ENCODE data around the gene FAM162A. TPM values are rescaled to one million over a fixed set of nuclear protein-coding genes. Genes with fewer than 3 reads are reported as not detected.

The FAM162A gene
- total RNA-seq, 1 donor from 2014 or later = 147 TPM

DNA sequence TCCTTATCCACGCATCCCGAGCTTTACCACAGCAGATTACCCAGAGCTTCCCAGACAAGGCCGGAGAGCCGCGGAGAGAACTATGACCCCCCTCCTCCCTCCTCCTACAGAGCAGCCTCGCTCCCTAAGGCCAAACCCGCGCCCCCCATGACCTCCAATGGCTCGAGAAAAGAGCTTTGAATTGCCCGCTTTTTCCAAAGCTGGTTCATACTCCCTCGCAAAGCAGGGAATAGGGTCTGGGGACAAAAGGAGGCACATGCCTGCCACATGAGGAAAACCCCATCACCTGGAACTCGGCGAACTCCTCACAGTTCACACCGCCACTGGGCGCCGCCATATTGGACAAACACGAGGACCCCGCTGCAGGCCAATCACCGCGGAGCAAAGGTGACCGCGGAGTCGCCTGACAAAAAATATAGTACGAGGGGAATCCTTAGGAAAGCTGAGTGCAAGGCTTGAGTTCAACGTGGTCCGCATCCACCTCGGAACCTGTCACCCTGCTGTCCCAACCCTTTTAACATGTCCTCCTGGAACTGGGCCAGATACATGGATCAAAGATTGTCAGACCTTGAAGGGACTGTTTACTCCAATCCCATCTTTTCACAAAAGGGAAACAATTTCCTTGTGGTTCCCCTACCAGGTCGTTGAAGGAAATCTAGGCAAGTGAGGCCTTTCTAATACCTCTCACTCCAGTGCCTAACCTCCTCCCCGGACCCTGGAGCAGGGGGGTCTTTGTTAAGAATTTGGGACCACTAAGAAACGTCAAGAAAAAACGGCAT is 905 bp upstream of the FAM162A start, which contains the start of gene MIX23:
Gene MIX23, minus strand, starts transcription at position 344 of the 779 bp plus-strand sequence. Its CDS starts 7 bp downstream, at position 337.
- intact Hi-C loops (cut with micrococcal nuclease) = no loop called here
- ATAC-seq (peak; percentile 87), DNase-seq (peak; percentile 90)

DNA sequence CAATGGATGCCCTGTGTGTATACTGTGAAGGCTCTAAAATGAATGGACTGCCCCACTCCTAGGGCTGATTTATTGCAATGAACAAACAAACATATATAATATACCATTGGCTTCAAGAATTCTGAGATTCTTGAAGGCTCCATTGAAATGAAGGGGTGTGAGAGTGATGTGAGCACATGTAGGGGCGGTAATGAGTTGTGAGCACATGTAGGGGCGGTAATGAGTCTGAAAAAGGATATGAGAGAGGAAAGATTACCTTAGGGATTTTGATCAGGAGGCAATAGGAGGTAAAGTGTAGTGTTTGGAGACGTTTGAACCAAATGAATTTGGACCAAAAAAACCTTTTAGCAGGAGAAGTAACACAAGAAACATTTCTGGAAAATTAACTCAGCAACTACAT is 3.7 kb downstream of the FAM162A start:
- intact Hi-C loops (cut with micrococcal nuclease) = no loop called here
- ATAC-seq (no peak), DNase-seq (no peak)

DNA sequence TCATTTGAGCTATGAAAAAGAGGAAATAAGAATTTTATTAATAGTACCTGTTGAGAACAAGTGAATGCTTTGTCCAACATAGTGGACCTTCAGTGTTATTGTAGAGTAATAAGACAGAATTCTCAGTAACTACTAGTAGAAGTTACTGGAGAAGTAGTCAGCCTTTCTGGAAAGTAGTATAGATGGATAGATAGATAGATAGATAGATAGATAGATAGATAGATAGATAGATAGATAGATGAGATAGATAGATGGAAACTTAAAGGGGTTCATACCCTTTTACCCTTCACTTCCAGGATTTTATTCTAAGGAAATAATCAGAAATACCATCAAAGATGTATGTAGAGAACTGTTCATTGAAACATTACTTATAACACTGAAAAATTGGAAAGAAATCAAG is 5.2 kb downstream of the FAM162A start:
- intact Hi-C loops (cut with micrococcal nuclease) = no loop called here
- DNase-seq (no peak), ATAC-seq (no peak)

DNA sequence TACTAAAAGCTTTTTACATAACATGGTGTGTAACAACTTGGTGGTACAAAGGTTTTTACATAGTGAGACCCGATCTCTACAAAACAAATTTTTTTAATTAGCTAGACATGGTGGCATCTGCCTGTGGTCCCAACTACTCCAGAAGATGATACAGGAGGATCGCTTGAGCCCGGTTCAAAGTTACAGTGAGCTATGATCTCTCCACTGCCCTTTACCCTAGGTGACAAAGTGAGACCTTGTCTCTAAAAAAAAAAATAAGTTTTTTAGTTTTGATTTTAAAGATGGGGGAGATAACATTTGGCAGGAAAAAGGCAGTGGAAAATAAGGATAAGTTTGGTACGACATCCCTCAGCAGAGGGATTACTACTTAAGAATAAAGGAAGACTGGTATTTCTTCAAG is 5.9 kb downstream of the FAM162A start:
- intact Hi-C loops (cut with micrococcal nuclease) = loop anchor here (5.0 kb wide), 1 partner anchor 287 kb away; no protein-coding TSS in a partner anchor
- ATAC-seq = no peak

DNA sequence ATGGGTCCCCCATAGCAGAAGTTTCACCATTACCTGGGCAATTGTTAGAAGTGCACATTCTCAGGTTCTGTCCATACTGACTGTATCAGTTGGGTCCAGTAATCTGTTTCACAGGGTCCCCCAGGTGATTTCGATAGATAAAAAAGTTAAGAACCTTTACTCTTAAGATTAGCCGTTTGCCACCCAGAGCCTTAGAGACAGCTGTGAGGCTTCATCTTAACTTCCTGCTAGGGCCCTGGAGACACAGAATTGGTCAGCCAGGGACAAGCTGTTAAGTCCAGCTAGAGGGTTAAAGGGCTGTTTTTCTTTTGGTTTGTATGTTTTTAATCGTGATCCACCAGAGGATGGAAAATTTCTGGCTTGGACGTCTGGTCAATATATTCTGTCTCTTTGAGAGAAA is 6.7 kb downstream of the FAM162A start:
- ATAC-seq (peak; percentile 69), DNase-seq (no peak)
- intact Hi-C loops (cut with micrococcal nuclease) = loop anchor here (5.0 kb wide), 1 partner anchor 287 kb away; no protein-coding TSS in a partner anchor

More for the DNA sequence above, 5.9 kb downstream of the FAM162A start:
- no peak for DNase-seq

DNA sequence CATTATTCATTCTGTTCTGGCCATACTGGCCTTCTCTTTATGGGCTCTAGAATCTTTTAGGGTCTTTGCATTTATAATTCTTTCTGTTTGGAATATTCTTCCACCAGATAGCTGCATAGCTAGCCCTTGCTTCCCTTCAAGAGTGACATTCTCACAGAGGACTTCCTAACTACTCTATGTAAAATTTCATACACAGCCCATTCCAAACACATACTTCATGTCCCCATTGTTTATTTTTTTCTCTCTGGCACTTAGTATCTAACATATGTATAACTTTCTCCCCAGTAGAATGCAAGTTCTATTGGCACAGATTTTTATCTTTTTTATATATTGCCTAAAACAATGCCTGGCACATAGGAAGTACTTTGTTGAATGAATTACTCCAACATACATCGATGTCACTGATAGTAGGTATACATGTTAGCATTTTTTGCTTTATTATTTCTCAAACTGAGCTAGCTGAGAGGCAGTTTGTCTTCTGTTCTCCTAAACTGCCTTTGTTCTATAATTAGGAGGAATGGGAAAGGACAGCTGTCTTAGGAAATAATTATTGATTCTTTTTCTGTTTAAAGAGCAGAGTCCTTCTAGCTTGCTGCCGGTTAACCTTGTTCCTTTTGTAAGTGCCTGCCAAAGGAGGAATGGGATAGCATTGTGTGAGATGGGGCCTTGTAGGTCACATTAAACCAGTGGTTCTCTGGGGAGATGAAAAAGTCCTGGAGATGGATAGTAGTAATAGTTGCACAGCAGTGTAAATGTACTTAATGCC is 7.9 kb downstream of the FAM162A start:
- DNase-seq = no peak
- intact Hi-C loops (cut with micrococcal nuclease) = loop anchor here (5.0 kb wide), 1 partner anchor 285 kb away; no protein-coding TSS in a partner anchor
- no peak for ATAC-seq

DNA sequence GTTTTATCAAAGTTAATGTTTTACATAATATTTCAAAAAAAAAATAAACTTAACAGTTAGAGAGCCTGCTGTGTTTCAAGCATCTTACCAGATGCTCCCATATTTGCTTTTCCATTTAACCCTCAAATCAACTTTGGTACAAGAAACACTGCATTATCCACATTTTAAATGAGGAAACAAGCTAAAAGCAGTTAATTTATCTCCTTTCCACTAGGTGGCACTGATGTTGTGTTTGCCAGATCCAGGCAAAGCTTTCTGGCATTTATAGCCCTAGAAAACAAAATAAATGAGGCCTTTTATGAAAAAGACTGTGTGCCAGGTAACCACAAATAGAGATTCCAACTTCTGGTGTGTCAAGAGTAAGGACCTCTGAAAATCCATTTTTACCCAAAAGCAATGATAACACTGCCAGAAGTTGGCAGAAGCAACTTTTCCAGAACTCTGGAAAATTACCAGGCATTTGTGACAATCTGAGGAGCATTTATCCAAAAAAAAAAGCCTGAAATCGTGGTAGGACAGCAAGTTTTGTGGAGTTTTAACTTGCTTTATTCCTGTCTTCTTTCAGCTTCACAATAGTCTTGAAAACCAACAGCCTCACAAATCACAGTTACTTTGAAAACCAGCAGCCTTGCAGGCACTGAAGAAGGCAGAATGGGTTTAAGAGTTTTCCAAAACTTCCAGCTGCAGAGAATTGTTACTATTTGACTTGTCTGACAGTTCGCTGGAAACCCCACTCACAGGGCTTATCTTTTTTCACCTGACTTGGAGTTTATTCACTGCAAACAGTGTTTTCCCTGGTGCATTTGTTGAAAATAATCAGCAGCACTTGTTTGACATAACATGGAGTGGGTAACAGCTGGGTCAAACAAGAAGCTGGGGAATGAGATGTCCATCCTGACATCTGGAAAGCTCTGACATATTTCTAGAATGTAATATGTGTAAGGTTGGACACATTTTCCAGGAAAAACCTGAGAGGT is 9.2 kb downstream of the FAM162A start:
- ATAC-seq (peak; percentile 30), DNase-seq (no peak)
- intact Hi-C loops (cut with micrococcal nuclease) = loop anchor here (5.0 kb wide), 1 partner anchor 284 kb away; no protein-coding TSS in a partner anchor

DNA sequence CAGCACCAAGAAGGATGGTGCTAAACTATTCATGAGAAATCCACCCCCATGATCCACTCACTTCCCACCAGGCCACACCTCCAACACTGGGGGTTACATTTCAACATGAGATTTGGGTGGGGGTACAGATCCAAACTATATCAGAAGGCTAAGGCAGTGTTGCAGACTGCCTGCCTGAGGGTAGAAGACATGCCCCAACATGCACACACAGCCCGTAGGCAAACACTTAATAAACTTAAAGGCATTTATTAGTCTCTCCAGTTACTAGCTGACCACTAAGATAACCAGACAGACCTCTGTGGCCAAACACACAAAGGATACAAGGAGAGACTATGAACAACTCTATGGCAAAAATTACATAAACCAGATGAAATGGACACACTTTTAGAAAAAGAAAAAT is 10.2 kb downstream of the FAM162A start:
- no peak for ATAC-seq
- DNase-seq = no peak
- intact Hi-C loops (cut with micrococcal nuclease) = loop anchor here (5.0 kb wide), 1 partner anchor 283 kb away; no protein-coding TSS in a partner anchor

DNA sequence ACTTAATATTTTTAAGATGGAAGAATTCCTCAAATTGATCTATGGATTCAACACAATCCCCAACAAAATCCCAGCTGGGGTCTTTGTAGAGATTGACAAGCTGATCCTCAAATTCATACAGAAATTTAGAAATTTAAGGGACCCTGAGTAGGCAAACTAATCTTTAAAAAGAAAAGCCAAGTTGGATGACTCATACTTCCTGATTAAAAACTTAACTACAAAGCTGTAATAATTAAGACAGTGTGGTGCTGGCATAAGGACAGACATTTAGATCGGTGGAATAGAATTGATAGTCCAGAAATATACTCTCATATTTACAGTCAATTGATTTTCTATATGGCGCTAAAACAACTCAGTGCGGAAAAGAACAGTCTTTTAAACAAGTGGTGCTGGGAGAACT is 11.6 kb downstream of the FAM162A start:
- ATAC-seq (no peak), DNase-seq (no peak)
- intact Hi-C loops (cut with micrococcal nuclease) = no loop called here

DNA sequence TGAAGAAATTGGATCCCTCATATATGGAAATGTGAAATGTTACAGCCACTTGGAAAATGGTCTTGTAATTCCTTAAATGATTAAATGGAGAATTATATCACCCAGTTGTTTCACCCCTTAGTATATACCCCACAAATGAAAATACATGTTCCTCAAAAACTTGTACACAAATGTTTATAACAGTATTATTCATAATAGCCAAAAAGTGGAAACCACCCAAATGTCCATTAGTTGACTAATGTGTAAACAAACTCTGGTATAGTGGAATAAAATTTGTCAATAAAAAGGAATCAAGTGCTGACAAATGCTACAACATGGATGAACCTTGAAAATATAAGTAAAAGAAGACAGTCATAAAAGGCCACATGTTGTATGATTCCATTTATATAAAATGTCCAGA is 12.5 kb downstream of the FAM162A start:
- intact Hi-C loops (cut with micrococcal nuclease) = no loop called here

DNA sequence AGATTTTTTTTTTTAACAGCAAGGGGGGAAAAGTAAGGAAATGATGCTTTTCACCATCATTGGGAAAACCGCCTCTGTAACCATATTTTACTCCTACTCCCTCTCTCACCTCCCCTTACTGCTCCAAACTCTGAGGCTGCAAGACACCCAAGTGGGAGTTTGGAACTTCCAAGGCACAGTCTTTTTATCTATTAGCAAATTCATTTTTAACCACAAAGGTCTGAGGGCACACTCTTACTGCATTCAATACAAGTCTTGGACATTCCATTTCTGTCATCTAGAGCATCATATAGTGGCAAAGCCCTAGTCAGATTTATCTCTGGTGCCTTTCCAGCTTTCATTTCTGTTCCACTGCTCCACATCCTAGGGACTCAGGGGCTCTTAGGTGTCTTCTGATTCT is 13.2 kb downstream of the FAM162A start:
- no peak for ATAC-seq
- intact Hi-C loops (cut with micrococcal nuclease) = no loop called here
- no peak for DNase-seq

More for the DNA sequence above, 12.5 kb downstream of the FAM162A start:
- ATAC-seq (no peak), DNase-seq (no peak)

DNA sequence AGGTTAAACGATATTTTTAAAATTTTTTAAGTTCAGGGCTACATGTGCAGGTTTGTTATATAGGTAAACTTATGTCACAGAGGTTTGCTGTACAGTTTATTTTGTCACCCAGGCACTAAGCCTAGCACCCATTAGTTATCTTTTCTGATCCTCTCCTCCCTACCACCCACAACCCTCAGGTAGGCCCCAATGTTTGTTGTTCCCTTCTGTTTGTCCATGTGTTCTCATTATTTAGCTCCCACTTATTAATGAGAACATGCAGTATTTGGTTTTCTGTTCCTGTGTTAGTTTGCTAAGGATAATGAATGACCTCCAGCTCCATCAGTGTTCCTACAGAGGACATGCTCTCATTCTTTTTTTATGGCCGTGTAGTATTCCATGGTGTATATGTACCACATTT is 14.9 kb downstream of the FAM162A start:
- intact Hi-C loops (cut with micrococcal nuclease) = no loop called here
- ATAC-seq (no peak), DNase-seq (no peak)

DNA sequence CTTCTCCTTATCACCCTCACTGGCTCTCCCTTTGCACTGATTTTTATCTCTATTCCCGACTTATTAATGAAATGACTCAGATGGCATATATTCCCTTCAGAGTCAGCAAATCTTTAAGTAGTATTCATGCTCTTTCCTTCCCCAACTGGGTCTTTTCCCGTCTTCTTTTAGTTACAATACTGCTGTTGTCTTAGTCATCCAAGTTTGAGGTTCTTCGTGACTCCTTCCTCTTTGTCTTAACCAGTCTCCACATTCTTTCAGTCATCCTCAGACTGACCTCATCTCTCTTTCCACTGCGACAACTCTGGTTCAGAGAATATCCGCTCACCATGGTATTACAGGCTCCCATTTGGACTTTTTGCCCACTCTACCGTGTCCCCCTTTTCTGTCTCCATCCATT is 19.5 kb downstream of the FAM162A start:
- intact Hi-C loops (cut with micrococcal nuclease) = no loop called here
- no peak for DNase-seq

DNA sequence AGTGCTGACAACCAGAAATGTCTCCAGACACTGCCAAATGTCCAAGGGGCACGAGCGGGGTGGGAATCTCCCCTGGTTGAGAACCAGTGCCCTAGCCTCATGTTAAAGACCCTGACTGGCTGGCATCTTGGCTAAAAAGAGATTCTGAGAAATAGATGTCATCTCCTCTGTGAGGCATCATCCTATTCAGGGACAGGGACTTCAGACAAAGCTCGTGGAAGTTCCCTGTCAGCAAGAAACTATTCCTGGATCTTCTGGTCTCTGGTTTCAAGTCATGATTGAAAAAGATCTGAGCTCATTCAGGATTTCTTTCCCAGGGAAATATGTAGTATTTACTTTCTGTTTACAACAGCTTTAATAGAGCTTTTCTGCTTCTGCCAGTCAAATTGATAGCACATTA is 21.0 kb downstream of the FAM162A start:
- intact Hi-C loops (cut with micrococcal nuclease) = no loop called here
- DNase-seq (no peak), ATAC-seq (no peak)

More for the DNA sequence above, 19.5 kb downstream of the FAM162A start:
- ATAC-seq = no peak

DNA sequence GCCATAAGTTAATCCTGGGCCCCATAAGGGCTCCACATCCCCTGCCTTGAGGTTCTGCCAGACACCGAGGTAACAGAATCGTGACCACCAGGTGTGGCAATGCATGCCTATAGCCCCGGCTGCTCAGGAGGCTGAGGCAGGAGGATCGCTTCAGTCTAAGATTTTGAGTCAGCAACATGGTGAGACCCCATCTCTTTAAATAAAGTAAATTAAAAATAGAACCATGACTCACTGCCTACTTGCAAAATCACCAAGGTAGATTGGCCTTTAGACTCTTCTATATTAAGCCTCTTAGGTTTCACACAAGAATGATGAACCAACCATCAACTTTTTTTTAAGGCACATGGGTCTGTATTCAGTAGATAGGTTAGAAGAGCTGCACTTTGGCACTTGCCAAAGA is 22.2 kb downstream of the FAM162A start:
- no peak for DNase-seq
- no peak for ATAC-seq
- intact Hi-C loops (cut with micrococcal nuclease) = no loop called here

DNA sequence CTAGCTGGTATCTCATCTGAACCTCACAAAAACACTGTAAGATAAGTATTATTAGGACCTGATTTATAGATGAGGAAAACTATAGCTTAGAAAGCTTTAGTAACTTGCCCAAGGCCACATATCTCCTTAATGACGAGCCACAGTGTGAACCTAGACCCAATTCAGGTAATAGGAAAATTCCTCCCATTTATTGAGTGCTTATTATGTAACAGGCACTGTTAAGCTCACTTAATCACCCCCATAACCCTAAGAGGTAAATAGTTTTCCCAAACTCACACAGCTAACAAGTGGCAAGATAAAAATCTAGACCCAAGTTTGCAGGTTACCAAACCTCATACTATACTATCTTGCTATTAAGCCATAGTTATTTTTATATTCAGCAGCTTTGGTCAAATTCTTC is 24.0 kb downstream of the FAM162A start:
- no peak for DNase-seq
- intact Hi-C loops (cut with micrococcal nuclease) = no loop called here
- no peak for ATAC-seq

DNA sequence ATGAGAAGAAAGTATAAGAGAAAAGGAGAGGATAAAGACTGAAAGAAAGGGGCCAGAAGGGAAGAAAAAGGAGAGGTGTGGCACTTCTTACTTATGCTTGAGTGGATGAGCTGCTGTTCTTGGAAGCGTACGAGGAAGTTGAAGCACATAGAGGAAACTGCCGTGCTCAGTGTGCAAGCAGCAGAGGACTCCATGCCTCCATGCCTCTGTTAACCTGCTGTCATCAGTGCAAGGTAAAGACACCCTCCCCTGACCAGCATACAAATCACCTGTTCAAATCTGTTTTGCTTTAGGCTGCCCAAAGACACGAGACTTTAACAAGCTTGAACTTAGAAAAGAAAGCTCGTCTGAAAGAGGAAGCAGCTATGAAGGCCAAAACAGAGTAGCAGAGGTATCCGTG is 25.5 kb downstream of the FAM162A start:
- ATAC-seq (no peak), DNase-seq (no peak)
- intact Hi-C loops (cut with micrococcal nuclease) = no loop called here

DNA sequence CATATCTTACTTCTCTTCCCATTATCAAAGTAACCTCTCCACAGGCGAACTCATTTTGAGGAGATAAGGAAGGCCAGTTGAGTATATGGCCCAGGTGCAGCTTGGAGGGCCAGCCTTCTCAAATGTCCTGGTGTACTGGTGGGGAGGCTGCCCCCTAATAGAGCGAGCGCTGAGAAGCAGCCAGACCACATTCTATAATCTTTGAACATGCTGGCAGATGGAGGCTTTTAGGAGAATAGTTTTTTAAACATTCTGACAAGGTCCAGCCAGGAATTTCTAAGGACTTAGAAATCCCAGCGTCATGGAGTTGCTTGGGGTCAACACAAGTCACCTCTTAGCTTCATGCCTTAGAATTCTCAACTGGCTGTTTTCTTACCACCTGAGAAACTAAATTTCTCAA is 26.1 kb downstream of the FAM162A start:
- intact Hi-C loops (cut with micrococcal nuclease) = no loop called here
- no peak for ATAC-seq
- no peak for DNase-seq

DNA sequence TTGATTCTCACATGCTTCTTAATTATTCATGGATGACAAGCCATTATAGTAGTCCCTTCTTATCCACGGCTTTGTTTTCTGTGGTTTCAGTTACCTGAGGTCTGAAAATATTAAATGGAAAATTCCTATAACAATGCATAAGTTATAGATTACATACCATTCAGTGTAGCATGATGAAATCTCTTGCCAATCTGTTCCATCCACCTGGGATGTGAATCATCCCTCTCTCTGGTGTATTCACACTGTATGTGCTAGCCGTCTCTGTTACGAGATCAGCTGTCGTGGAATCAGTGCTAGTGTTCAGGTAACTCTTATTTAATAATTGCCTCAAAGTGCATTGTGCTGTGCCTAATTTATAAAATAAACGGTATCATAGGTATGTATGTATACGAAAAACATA is 26.7 kb downstream of the FAM162A start:
- no peak for DNase-seq
- ATAC-seq = no peak
- intact Hi-C loops (cut with micrococcal nuclease) = no loop called here

Data from left ventricle myocardium superior (tissue), 1 donor.